K562 treated with DMSO at 1 percent for 12 hours (cell line): ENCODE measurements around the gene PAK6. TPM values are rescaled to one million over a fixed set of nuclear protein-coding genes. Genes with fewer than 3 reads are reported as not detected.

Experiments used
- total RNA-seq: library from RNA; unstranded; fragments of 300-600 nt; gene quantifications from 2 replicates; pipeline ENCODE4 v1.2.3, GENCODE V29; 2022; ENCODE audit not compliant: insufficient read depth

Gene PAK6
- total RNA-seq = 0.44 TPM in 1 of 2 replicates, not detected in the other

DNA sequence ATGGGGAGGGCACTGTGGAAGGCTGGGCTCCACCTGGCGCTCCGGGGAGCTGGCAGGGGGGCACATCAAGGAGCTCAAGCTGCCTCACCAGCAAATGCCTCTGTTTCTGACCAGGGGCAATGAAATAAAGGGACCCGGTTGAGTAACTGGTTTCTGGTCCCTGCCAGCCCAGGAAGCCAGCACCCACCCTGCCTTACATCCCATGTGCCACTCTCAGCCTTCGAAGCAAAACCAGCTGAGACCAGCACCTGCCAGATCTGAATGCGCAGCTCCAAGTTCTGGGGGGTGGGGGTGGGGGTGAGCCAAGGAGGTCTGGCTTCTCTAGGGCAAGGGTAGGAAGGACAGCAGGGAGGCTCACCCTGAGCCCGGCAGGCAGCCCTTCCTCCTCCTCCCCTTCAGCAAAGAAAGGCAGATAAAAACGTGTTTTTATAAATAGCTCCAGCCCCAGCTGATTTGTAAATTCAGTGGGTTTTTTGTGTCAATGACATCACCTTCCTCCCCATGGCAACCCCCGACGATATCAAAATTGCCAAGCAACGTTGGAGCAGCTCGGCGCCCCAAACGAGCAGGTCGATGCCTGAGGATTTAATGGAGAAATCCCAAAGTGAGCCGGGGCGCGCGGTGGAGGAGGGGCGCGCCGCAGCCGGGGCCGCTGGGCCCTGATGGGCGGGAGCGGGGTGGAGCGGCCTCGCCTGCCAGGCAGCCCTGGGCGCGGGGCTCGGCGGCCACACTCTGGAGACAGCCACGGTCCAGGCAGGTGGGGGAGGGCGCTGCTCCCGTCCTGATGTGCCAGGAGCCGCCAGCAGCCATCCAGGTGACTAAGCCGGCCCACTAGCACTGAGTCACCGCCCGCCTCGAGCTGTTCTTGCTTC is at the start of gene PAK6:
PAK6 (plus strand) TSS at position 532 of the 872 bp plus-strand sequence. CDS start 25,723 bp downstream, outside the sequence.

DNA sequence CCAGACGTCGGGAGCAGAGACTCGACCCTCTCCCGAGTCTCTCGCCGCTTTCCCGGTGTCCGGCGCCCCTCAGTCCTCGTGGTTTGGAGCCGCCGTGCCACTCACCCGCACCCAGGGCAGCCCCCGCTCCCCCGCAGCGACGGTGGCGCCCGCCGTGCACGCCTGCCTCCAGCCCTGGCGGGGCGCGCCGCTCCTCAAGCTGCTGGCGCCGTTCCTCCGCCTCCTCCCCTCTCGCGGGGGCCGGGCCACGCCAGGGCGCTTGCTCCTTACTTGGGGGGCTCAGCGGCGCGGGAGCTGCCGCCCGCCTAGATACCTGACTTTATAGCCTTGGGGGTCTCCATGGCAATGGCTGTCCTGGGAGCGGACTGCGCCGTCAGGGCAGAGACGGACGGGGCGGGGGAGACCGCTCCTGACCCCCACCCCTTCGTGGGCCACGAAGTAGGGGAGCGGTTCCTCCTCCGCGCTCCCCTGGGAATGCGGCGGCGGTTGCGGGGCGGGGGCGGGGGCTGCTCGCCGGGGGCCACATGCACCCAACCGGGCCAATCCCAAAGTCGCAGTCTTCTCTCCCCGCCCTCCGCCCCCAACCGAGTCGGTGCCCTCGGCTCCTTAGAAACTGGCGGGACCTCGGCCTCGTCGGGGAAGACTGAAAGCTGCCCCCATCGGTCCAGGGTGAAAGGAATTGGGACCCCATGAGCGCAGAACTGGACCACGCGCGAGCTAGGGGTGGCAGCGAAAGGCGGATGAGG is 44.2 kb downstream of the PAK6 start, which contains the start of gene ANKRD63:
ANKRD63 (minus strand) TSS at position 196 of the 746 bp plus-strand sequence. CDS start 478 bp downstream, outside the sequence.

GRCh38 chr15:40307421-40308211 is 68.8 kb downstream of the PAK6 start, which contains the start of gene PLCB2:
TSS of gene PLCB2 (minus strand) at chr15:40307935. CDS start at chr15:40307672, 263 bp downstream.

DNA sequence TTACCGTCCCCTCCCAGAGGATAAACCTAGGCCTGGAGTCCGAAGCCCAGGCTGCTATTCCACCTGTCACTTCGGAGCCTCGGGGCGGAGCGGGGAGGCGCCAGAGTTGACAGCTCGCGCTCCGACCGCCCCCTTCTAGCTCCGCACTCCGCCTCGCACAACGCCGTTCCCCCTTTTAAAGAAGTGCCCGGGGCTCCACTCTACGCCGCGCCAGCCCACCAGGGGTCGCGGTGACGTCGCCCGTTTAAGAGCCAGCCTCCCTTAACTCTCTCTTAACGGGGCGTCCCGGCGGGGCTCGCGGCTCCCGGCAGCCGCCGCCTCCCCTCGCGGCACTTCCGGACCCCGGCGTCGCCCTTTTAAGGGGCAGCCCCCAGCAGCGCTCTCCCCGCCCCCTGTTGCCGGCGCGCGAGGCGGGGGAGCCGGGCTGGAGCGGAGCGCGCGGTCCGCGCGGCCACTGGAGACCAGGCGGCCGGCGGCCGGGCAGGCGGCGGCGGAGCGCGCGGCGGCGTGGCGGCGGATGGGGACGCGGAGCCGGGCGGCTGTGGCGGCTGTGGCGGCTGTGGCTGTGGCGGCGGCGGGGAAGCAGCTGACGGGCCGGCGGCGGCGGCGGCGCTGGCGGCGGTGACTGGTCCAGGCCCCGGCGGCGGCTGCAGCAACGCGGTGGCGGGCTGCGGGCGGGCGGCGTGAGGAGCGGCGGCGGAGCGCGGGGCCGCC is 84.5 kb downstream of the PAK6 start, which contains the start of gene INAFM2:
INAFM2 (plus strand) TSS at position 454 of the 714 bp plus-strand sequence. CDS start 364 bp downstream, outside the sequence.

Other genes starting within 250 kb of the PAK6 start
- gene SRP14, start 199.9 kb upstream of the PAK6 start, total RNA-seq = 282 and 299 TPM in 2 replicates
- gene BMF, start 130.2 kb upstream of the PAK6 start, total RNA-seq = 11.8 and 20.0 TPM in 2 replicates
- gene BUB1B, start 78.0 kb upstream of the PAK6 start, total RNA-seq = 15.6 and 50.3 TPM in 2 replicates
- gene ANKRD63, start 44.0 kb downstream of the PAK6 start, total RNA-seq = 1.2 TPM in 1 of 2 replicates, not detected in the other
- gene PLCB2, start 68.9 kb downstream of the PAK6 start, total RNA-seq = 4.1 and 7.1 TPM in 2 replicates
- 14.7 and 22.7 TPM in 2 replicates for gene INAFM2, start 84.6 kb downstream of the PAK6 start, total RNA-seq
- 0.32 and 0.83 TPM in 2 replicates for gene CCDC9B, start 101.9 kb downstream of the PAK6 start, total RNA-seq
- gene PHGR1, start 112.0 kb downstream of the PAK6 start, total RNA-seq = not detected in 2 replicates
- gene DISP2, start 119.2 kb downstream of the PAK6 start, total RNA-seq = 0.06 TPM in 1 of 2 replicates, not detected in the other
- gene KNSTRN, start 143.7 kb downstream of the PAK6 start, total RNA-seq = 28.4 and 47.2 TPM in 2 replicates
- 3.2 and 3.3 TPM in 2 replicates for gene IVD, start 166.7 kb downstream of the PAK6 start, total RNA-seq
- 15.2 and 28.2 TPM in 2 replicates for gene BAHD1, start 201.9 kb downstream of the PAK6 start, total RNA-seq
- 10.8 and 15.0 TPM in 2 replicates for gene CHST14, start 231.9 kb downstream of the PAK6 start, total RNA-seq